ENCODE results near the gene LIPI.
"Not testable (repeated sequence)": the region's sequence is repeated elsewhere in the genome, so short reads cannot be mapped to it uniquely, and the experiment has no call there.

LIPI gene

DNA sequence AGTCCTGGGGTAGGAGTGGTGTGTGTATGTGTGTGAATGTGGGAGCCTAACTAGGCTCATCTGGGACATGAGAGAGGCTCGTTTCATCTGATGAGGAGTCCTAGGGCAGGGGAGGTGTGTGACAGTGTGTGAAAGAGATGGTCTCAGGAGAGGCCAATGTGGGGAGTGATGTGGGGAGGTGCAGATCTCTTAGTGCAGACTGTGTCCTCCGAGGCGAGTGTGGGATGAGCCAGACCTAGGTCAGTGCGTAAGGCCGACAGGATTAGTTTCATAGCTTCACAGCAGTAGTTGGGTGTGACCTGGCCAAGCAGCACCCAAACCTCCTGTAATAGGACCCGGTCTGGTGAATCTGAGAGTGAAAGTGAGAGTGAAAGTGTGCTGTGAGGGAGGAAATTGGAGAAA, 94.7 kb downstream of the LIPI start:
- DNase-seq (ENCODE audit: low read depth) = no peak

DNA sequence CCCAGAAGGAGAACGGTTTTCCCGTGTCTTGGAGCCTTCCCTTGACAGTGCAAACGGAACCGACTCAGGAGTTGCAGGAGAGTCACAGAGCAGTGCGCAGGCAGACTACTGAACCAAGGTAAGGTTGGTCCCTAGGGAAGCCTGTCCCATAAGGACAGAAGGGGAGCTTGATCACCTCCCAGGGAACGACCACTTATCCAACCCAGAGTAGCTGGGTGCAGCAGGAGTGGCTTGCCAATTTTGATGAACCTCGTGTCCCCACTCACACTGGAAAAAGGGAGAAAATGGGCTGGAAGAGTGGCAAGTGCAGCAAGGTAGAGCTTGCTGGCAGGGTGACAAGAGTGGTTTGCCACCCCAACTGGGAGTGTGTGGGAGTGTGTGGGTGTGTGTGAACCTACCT, 95.1 kb downstream of the LIPI start:
- DNase-seq (ENCODE audit: low read depth) = no peak

DNA sequence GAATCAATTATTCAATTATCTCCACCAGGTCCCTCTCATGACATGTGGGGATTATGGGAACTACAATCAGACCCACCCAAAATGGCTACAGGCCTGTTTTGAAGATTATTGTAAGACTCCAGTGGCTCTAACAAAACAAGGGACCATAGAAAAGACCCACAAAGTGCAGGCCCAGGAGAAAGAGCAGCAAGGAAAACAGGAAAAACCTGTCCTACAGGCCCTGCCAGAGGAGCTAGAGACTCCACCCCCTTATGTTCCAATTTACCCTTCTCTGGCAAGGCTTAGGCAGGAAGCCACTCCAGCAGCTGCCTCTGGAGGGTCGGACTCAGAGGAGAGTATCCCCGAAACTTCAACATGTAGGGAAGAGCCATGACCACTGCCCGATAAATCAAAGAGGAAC, 96.5 kb downstream of the LIPI start:
- no peak for DNase-seq (ENCODE audit: low read depth)

DNA sequence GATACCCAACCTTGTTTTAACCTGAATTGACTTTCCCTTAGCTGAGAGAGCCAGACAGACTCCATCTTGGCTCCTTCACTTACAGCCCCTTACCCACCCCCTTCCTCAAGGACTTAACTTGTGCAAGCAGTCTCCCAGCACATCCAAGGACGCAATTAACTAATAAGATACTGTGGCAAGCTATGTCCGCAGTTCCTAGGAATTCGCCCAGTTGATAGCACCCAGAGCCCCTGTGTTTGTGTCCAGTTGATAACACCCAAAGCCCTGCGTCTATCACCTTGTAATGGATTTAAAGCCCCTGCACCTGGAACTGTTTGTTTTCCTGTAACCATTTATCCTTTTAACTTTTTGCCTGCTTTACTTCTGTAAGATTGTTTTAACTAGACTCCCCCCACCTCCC, 106.2 kb downstream of the LIPI start:
- DNase-seq (ENCODE audit: low read depth) = not testable (repeated sequence)

DNA sequence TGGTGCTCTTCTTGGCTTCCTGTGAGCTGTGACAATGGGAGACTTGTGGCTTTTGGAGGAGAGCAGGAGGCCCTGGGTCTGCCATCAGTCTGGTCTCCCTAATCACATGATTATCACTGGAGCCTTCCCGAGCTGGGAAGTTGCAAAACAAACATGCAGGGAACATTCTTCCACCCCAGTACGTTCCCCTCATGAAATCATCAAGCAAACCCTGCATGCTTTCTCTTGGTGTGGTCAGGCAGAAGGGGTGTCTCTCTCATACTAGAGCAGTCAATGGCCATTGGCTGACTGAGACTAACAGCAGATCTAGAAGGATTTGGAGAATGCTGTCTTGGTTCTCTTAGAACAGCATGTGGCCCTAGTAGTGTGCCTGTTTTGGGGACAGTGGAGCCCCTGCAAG, 111.2 kb downstream of the LIPI start:
- DNase-seq (ENCODE audit: low read depth) = no peak

DNA sequence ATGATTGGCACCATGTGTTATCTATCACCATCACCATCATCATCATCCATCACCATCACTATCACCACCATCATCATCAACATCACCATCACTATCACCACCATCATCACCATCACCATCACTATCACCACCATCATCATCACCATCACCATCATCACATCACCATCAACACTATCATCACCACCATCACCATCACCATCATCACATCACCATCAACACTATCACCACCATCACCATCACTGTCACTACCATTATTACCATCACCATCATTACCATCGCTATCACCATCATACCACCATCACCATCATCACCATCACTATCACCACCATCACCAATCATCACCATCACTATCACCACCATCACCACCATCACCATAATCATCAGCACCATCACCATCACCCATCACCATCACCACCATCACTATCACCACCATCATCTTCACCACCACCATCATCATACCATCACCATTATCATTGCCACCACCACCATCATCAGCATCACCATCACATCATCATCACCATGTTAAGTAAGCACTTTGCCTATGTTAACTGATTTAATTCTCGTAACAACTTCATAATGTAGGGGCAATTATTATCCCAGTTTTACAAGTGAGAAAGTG, 112.8 kb downstream of the LIPI start:
- DNase-seq (ENCODE audit: low read depth) = no peak

DNA sequence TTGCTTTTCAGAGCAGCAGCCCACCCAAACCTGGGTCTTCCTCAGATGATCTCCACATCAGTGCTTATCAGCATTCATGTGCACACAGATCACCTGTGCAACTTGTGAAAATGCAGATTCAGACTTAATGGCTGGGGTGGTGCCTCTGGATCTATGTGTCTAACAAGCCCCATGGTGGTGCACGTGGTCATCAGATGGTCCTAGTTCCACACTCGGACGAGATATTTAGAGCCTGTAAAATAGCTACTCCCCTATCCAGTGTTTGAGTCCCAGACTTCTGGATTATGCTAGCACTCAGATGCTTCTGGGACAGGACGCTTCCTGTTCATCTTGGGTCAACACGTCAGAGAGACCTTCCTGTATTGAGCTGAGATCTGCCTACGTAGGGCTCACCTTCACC, 114.2 kb downstream of the LIPI start:
- DNase-seq (ENCODE audit: low read depth) = no peak

DNA sequence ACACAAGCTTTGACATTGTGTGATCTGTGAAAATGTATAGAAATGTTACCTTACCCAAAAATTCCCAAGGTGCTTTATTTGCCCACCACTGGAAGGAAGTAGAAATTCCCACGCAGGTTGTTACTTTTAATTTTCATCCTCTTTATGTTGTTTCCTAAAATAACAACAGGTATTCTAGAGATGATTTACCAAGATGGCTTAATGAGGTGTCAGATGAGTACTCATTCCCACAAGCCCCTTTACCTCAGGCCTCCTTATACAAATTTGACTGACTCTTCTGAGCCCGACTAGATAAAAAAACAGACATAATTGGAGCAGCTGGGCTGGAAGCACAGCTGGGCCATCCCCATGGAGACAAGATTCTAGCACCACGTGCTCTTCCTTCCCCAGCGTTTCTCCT, 114.6 kb downstream of the LIPI start:
- no peak for DNase-seq (ENCODE audit: low read depth)

DNA sequence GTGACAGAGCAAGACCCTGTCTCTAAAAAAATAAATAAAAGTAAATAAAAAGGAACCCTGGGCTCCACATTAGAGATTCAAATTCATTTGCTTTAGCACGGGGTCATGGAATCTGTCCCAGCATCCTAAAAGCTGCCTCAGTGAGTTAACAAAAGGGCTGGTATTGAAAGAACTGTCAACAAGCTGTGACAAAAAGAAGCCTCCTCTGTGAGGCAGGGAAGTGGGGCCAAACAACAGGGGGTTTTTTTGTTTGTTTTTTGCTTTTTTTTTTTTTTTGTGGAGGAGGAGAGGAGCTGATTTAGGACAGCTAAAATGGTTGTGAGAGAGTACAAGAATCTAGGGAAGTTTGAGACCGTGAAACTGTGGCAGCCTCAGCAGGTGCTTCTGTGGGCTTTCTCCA, 115.7 kb downstream of the LIPI start:
- DNase-seq (ENCODE audit: low read depth) = no peak

DNA sequence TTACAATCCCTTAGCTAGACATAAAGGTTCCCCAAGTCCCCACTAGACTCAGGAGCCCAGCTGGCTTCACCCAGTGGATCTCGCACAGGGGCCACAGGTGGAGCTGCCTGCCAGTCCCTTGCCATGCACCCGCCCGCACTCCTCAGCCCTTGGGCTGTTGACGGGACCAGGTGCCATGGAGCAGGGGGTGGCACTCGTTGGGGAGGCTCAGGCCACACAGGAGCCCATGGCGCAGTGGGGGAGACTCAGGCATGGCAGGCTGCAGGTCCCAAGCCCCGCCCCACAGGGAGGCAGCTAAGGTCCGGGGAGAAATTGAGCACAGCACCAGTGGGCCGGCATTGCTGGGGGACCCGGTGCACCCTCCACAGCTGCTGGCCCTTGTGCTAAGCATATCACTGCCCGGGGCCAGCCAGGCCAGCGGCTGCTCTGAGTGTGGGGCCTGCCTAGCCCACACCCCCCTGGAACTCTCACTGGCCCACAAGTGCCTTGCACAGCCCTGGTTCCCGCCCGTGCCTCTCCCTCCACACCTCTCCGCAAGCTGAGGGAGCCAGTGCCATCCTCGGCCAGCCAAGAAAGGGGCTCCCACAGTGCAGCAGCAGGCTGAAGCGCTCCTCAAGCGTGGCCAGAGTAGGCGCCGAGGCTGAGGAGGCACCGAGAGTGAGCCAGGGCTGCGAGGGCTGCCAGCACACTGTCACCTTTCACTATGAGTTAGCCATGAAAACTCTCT, 117.8 kb downstream of the LIPI start:
- no peak for DNase-seq (ENCODE audit: low read depth)

DNA sequence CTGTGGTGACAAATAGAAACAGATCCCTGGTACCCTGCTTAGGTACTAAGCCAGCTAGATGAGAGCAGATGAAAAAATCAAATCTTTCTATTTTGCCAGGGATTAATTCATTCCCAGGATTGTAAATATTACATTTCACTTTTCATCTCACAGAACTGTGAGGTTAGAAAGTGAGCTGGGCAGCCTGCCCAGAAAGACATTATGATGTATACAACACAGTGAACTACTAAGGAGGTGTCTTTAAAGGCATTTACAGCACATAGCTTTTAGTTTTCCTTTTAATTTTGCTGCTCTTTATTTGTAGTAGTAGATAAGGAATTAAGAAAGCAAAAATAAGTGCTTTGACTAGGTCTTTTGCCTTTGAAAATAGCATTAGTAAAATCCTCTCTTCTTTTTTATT, 120.6 kb downstream of the LIPI start:
- DNase-seq (ENCODE audit: low read depth) = not testable (repeated sequence)

DNA sequence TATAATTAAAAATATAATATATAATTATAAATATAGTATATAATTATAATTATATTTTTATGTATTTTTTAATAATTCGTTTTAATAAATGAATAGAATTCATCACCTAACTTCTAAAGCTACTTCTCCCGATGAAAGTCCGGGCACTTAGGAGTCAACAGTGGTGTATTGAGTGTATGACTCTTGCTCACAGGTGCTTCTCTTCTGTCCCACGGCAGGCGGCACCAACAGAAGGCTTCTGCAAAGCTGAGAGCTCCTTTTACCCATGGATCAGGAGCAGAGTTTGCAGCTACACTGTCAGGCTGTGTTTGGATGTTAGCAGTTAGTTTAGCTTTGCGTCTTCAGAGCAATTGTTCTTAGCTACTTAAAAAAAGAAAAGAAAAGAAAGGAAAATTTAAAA, 122.4 kb downstream of the LIPI start:
- DNase-seq (ENCODE audit: low read depth) = no peak

DNA sequence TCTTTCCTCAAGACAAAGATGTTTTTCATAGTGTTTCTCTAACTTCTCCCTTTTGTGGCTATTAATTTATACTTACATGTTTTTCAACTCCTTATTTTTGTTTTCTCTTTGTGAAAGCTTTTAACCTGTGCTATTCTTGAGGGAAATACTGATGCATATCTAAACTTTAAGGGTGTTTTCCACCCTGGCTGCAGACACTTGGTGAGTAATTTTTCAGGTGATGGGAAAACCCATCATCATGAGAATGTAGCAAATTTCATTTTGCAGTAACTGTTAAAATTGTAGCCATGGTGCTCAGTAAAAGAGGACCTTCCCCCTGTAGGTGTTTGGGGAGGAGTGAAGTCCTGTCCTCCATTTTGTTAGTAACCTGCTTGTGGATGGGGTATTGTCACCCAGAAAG, 124.2 kb downstream of the LIPI start:
- DNase-seq (ENCODE audit: low read depth) = no peak

DNA sequence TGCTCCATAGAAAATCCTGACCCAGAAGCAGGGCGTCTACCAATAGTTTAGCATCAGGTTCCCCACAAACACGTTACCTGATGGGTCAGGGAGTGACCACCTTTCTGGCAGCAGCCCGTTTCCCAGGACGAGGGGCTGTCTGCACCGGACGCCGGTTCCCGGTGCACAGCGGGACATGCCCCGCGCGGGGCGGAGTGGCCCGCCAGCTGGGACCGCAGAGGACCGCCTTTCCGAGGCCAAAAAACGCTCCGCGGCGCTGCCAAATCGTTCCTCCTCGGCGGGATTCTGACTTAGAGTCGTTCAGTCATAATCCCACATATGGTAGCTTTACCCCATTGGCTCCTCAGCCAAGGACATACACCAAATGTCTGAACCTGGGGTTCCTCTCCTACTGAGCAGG, 126.1 kb downstream of the LIPI start:
- DNase-seq (ENCODE audit: low read depth) = no peak

DNA sequence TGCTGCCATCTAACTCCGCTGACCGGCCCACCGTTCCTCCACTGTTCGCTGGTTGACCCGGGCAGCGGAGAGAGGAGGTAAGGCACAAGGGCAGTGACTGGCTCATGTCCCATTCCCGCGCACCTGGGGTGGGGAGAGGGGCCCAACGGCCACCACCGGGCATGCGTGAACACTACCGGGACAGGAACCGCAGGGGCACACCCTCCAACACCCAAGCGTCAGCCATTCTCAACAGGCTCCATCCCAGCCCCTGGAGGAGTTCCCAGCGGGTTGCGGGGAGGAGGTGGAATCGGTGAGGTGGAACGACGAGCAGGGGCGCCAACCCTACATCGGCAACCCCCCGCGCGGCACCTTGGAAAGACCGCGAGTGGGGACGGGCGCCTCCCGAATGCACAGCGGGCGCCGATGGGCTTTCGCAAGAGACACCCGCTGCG, 126.7 kb downstream of the LIPI start:
- no peak for DNase-seq (ENCODE audit: low read depth)

DNA sequence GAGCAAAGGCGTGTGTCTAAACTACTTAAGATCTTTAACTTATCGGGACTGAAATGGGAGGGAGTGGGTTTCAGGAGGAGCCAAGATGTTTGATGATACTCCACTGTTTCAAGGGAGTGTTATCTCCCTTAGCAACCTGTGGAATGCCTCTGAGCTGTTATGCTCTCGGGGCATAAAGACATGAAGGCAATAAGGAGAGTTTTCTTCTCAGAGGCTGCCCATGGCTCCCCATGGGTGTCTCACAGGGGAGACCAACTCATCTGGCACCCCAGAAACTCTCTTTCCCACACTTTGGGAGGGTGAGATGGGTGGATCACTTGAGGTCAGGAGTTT, 130.0 kb downstream of the LIPI start:
- DNase-seq (ENCODE audit: low read depth) = no peak

DNA sequence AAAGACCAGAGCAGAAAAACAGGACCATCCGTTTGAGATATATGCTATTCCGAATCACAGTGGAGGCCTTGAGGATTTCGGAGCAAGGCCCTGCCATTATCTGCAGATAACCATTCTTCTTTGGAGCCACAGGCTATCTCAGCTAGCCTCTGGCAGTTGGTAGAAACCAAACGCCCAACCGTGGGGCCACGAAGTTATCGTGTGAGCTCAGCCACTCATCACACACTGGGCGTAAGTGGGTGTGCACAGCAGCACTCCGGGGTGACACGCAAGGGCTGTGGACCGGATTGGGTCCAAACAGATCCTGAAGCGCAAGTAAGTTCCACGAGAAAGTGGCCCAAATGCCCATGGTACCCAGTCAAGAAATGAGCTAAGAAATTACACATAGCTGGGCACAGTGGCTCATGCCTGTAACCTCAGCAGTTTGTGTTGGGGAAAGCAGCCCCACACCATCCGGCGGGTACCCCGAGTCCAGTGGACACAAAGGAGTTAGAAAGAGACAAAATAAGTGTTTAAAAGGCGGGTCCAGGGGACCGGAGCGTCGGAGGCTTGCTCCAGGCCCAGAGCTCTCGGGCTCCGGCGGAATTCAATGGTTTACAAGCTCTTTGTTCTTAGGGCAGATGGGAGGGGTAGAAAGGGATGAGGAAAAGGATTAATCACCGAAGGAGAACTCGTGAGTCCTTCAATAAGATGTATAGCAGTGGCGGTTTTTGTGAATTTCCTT, 130.6 kb downstream of the LIPI start:
- no peak for DNase-seq (ENCODE audit: low read depth)

DNA sequence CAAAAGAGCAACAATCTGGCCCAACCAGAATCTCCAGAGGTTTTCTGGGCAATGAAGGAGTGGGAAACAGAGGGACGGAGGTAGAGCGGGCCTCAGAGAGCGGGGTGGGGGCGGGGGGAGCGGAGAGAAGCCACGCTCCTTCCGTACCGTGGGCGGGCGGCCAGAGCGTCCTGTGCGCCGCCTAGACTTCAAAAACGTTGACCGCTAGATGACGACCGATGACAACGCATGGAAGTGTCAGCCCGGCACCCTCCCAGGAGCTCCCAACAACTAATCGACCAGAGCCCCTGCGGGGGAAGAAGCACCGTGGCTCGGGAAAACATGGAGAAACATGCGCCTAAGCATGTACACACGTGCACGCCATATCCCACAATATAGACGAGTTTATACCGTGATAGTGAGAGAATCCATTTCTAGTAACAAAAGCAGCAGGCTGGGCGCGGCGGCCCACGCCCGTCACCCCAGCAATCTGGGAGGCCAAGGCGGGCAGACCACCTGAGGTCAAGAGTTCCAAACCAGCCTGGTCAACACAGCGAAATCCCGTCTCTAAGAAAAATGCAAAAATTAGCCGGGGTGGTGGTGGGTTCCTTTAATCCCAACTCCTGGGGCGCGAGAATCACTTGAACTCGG, 131.9 kb downstream of the LIPI start:
- no peak for DNase-seq (ENCODE audit: low read depth)

DNA sequence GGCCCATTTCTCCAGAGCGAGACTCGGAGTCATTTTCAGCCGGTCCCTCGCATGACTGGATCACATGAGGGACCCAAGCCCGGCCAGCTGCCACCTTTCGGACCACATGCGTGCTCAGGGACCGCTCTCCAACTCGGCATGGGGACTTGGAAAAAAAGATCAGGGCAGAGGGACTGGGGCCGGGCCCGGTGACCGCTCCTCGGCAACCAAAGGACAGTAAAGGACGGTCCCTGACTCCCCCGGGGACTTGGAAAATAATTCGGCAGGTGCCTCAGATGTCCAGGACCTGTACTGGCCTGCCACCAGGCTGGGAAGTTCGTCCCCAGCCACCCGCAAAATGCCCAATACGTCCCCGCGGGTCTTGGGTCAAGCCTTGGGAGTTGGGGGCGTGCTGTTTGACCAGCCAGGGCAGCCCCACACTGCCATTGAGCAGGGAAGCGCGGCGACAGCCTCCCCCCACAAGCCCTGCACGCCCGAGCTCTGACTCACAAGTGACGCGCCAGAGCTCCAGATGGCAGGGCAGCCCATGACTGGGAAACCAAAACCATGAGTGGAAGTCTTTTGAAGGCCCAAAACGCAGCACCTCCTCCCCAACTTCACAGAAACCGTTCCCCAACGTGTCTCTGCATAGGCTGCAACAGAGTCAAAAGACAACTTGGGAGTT, 134.5 kb downstream of the LIPI start:
- no peak for DNase-seq (ENCODE audit: low read depth)

DNA sequence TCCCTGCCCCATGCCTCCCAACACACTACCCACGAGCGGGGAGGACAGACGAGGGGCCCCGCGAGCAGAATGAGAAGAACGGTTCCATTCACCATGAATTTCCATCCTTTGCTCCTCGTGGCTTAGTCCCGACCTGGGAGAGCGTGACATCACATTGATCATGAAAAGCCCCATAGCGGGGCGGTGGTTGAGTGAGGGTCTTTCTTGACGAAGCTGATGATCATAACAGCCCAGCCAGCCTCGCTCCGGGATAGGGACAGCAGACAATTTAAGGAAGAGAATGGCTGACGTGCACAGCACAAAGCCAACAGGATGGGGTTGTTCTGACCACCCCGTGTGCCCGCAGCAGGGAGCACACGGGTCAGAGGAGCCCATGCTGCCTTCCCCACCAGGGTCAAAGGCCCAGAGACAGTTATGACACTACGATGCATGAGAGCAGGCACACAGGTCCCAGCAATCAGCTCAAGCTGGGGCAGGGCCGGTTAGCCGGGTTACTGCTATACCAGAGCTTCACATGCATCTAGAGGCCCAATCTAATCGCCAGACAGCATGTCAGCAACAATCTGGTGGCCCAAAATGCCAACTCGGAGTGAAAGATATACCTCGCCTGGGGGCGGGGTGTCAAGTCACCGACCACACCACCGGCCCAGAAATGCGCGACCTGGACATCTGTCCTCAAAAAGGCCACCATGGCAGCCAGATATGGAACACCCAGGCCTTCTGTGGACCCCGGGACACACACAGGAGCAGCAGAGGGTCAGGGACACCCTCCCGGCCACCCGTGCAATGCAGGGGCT, 135.2 kb downstream of the LIPI start:
- no peak for DNase-seq (ENCODE audit: low read depth)

DNA sequence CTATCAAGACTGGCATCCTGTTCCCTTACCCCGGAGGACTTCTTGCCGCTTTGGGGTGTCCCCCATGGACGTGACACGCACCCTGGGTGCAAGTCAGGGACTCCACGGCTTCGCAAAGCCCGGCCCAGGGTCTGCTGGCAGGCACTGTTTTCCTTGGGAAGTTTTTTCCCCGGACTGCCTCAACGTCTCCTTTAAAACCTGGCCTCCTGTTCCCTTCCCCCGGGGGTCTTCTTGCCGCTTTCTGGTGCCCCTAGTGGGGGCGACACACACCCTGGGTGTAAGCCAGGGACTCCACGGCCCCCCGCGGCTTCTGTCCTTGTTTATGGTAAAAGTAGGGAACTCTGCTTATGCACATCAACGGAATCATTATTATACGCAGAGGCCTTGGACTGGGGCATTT, 136.6 kb downstream of the LIPI start:
- no peak for DNase-seq (ENCODE audit: low read depth)

DNA sequence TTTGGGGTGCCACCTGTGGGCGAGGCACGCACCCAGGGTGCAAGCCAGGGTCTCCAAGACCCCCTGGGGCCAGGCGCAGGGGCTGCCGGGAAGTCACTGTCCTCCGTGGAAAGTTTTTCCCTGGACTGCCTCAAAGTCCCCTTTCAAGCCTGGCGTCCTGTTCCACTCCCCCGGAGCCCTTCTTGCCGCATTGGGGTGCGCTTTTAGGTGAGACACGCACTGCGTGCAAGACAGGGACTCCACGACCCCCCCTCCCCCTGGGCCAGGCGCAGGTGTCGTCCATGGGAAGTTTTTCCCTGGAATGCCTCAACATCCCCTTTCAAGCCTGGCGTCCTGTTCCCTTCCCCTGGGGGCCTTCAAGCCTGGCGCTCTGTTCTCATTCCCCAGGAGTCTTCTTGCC, 137.1 kb downstream of the LIPI start:
- DNase-seq (ENCODE audit: low read depth) = no peak

Data from stimulated activated CD8-positive, alpha-beta memory T cell treated with anti-CD3 and anti-CD28 coated beads, Interleukin-4, amount 100 ng/mL, for 24 hours (primary cell).